H1 (cell line): ENCODE data around the gene ZNG1F. TPM values are rescaled to one million over a fixed set of nuclear protein-coding genes. Genes with fewer than 3 reads are reported as not detected.
"Not testable (repeated sequence)": the region's sequence is repeated elsewhere in the genome, so short reads cannot be mapped to it uniquely, and the experiment has no call there.

Source experiments
- CTCF ChIA-PET: fragments of 300-600 bp; sonication (Branson Sonifier 250); formaldehyde crosslinking; loops from one replicate; lab custom pipeline; 2021; ENCODE audit not compliant: partially characterized antibody; lab: Charles Lee
- POLR2A ChIA-PET: fragments of 300-600 bp; sonication (Branson Sonifier 250); formaldehyde crosslinking; loops from one replicate; lab custom pipeline; 2021; ENCODE audit warnings: inconsistent platforms; ENCODE audit not compliant: partially characterized antibody; lab: Charles Lee
- DNase-seq, 2 experiments: peaks; one replicate each; pipeline versions ENCODE4 v3.0.0 to v3.0.0-alpha.2; 2010 to 2022; ENCODE audit warnings: low spot score in 2 of 2, low read depth in 1 of 2, mixed read lengths in 1 of 2
- FAIRE-seq: peaks from 2 replicates; lab custom pipeline; 2011; peaks lifted over from hg19 to GRCh38; lab: Jason Lieb, UNC
- H2AFZ ChIP-seq: 2 replicates; pipeline ENCODE4 v1.8.1; 2012; ENCODE audit warnings: low read length, inconsistent platforms
- H2AK5ac ChIP-seq: 2 replicates; pipeline ENCODE4 v1.6.1; 2013; ENCODE audit warnings: low read depth, low read length
- H2BK120ac ChIP-seq: replicated peaks from 2 replicates; pipeline ENCODE3; 2013; ENCODE audit warnings: low read depth, low read length, inconsistent platforms
- H2BK12ac ChIP-seq: 2 replicates; pipeline ENCODE4 v1.6.1; 2013; ENCODE audit warnings: low read depth, low read length
- H2BK15ac ChIP-seq: 2 replicates; pipeline ENCODE4 v1.6.1; 2013; ENCODE audit warnings: low read length
- H2BK20ac ChIP-seq: 2 replicates; pipeline ENCODE4 v1.6.1; 2013; ENCODE audit warnings: low read length
- H2BK5ac ChIP-seq: 2 replicates; pipeline ENCODE4 v1.6.1; 2013; ENCODE audit warnings: low read depth, low read length
- H3K14ac ChIP-seq: 2 replicates; pipeline ENCODE4 v1.6.1; 2013; ENCODE audit warnings: inconsistent platforms; ENCODE audit not compliant: insufficient read length
- H3K18ac ChIP-seq: 2 replicates; pipeline ENCODE4 v1.6.1; 2013; ENCODE audit warnings: low read length; ENCODE audit errors: extremely low read depth
- H3K23ac ChIP-seq: 2 replicates; pipeline ENCODE4 v1.6.1; 2013; ENCODE audit warnings: inconsistent platforms; ENCODE audit not compliant: insufficient read length
- H3K23me2 ChIP-seq: 2 replicates; pipeline ENCODE4 v1.6.1; 2013; ENCODE audit warnings: low read depth, low read length
- H3K27ac ChIP-seq: 2 replicates; pipeline ENCODE4 v1.6.1; 2011; ENCODE audit warnings: low read depth, low read length, inconsistent platforms
- H3K27me3 ChIP-seq, 4 experiments: replicated peaks in 1 of 4; 1 replicate in 1 of 4; 2 replicates in 3 of 4; pipeline versions ENCODE4 v1.6.1 to v1.8.1; 2011 to 2013; ENCODE audit warnings: low read length in 3 of 4, mild to moderate bottlenecking in 3 of 4, inconsistent platforms in 2 of 4, mixed read lengths in 2 of 4, moderate library complexity in 1 of 4; ENCODE audit not compliant: control insufficient read depth in 3 of 4, insufficient read depth in 3 of 4; ENCODE audit errors: extremely low read depth in 1 of 4
- H3K36me3 ChIP-seq, 4 experiments: 2 replicates each; pipeline versions ENCODE4 v1.6.1 to v1.8.1; 2011 to 2013; ENCODE audit warnings: mild to moderate bottlenecking in 4 of 4, low read length in 3 of 4, moderate library complexity in 2 of 4, control low read depth in 1 of 4, inconsistent platforms in 1 of 4; ENCODE audit not compliant: insufficient read depth in 4 of 4, control insufficient read depth in 2 of 4
- H3K4ac ChIP-seq: replicated peaks from 2 replicates; pipeline ENCODE3; 2013; ENCODE audit warnings: low read length, low read depth, mixed read lengths, inconsistent platforms; ENCODE audit not compliant: insufficient read length
- H3K4me1 ChIP-seq, 4 experiments: replicated peaks in 1 of 4; 1 replicate in 1 of 4; 2 replicates in 3 of 4; pipeline versions ENCODE4 v1.6.1 to v1.8.1; 2011 to 2013; ENCODE audit warnings: low read length in 3 of 4, inconsistent platforms in 2 of 4, mixed read lengths in 1 of 4; ENCODE audit not compliant: insufficient read depth in 4 of 4, control insufficient read depth in 3 of 4
- H3K4me2 ChIP-seq, 2 experiments: 2 replicates each; pipeline versions ENCODE4 v1.6.1 to v1.8.1; 2011 to 2013; ENCODE audit warnings: low read depth in 2 of 2, low read length in 2 of 2, control low read depth in 1 of 2, inconsistent platforms in 1 of 2, mild to moderate bottlenecking in 1 of 2; ENCODE audit not compliant: insufficient read depth in 1 of 2
- H3K4me3 ChIP-seq, 4 experiments: fragments of 200-600, 300-600 bp in 1 of 4; sonication (generic), shearing (Covaris generic), sonication (Bioruptor Twin) in 1 of 4; 2 replicates each; pipeline versions ENCODE4 v1.5.1 to v1.8.1; 2011 to 2016; ENCODE audit warnings: low read length in 4 of 4, low read depth in 3 of 4, control low read depth in 2 of 4, inconsistent platforms in 2 of 4, mild to moderate bottlenecking in 2 of 4, mixed read lengths in 1 of 4, moderate library complexity in 1 of 4; ENCODE audit not compliant: insufficient read depth in 2 of 4; ENCODE audit errors: extremely low read depth in 1 of 4
- H3K56ac ChIP-seq: replicated peaks from 2 replicates; pipeline ENCODE3; 2013; ENCODE audit warnings: low read depth, mild to moderate bottlenecking, mixed read lengths, low read length, inconsistent platforms; ENCODE audit not compliant: insufficient read length
- H3K79me1 ChIP-seq: 2 replicates; pipeline ENCODE4 v1.6.1; 2013; ENCODE audit warnings: low read depth, low read length, control low read depth
- H3K79me2 ChIP-seq, 2 experiments: 2 replicates each; pipeline versions ENCODE4 v1.6.1 to v1.8.1; 2012 to 2013; ENCODE audit warnings: low read length in 2 of 2, mild to moderate bottlenecking in 2 of 2, inconsistent platforms in 1 of 2; ENCODE audit not compliant: insufficient read depth in 2 of 2, control insufficient read depth in 1 of 2
- H3K9ac ChIP-seq, 4 experiments: replicated peaks in 1 of 4; 1 replicate in 1 of 4; 2 replicates in 3 of 4; pipeline versions ENCODE4 v1.6.1 to v1.8.1; 2011 to 2013; ENCODE audit warnings: low read depth in 3 of 4, low read length in 3 of 4, control low read depth in 2 of 4, mild to moderate bottlenecking in 2 of 4, moderate library complexity in 2 of 4, inconsistent platforms in 1 of 4; ENCODE audit errors: extremely low read depth in 1 of 4
- H3K9me3 ChIP-seq, 2 experiments: 2 replicates each; pipeline versions ENCODE4 v1.6.1 to v1.8.1; 2012 to 2013; ENCODE audit warnings: mild to moderate bottlenecking in 2 of 2, moderate library complexity in 2 of 2, control low read depth in 1 of 2, inconsistent platforms in 1 of 2, low read depth in 1 of 2, low read length in 1 of 2, mixed read lengths in 1 of 2; ENCODE audit not compliant: insufficient read depth in 2 of 2
- H4K20me1 ChIP-seq, 2 experiments: replicated peaks in 1 of 2; 2 replicates each; pipeline versions ENCODE3 to v1.8.1; 2011 to 2013; ENCODE audit warnings: inconsistent platforms in 2 of 2, low read length in 2 of 2, mild to moderate bottlenecking in 1 of 2; ENCODE audit not compliant: insufficient read depth in 2 of 2, control insufficient read depth in 1 of 2
- H4K5ac ChIP-seq: 2 replicates; pipeline ENCODE4 v1.6.1; 2013; ENCODE audit warnings: low read length, low read depth, mixed read lengths, inconsistent platforms; ENCODE audit not compliant: insufficient read length
- H4K8ac ChIP-seq: 2 replicates; pipeline ENCODE4 v1.8.0; 2013; ENCODE audit warnings: mild to moderate bottlenecking, moderate library complexity, low read length, inconsistent platforms; ENCODE audit not compliant: insufficient read depth; ENCODE audit errors: extremely low read depth
- H4K91ac ChIP-seq: replicated peaks from 2 replicates; pipeline ENCODE3; 2013; ENCODE audit warnings: low read length, mixed read lengths, inconsistent platforms; ENCODE audit not compliant: insufficient read length
- WGBS, 2 experiments: shearing (Covaris generic) in 1 of 2; methylation state at CpG; one replicate each; pipeline versions ENCODE4 v1.1.6 to v1.1.7; 2013 to 2015; ENCODE audit warnings: low lambda C conversion rate in 2 of 2, mixed read lengths in 2 of 2, inconsistent platforms in 1 of 2, low coverage in 1 of 2, missing lambda C conversion rate in 1 of 2; ENCODE audit not compliant: insufficient replicate concordance in 2 of 2, insufficient coverage in 1 of 2, insufficient read length in 1 of 2; ENCODE audit errors: extremely low coverage in 1 of 2, missing lambda C conversion rate in 1 of 2; 5-methylcytosine and 5-hydroxymethylcytosine counted together
- polyA plus RNA-seq, 7 experiments: library from polyadenylated mRNA; depleted of rRNA in 3 of 7; stranded (reverse) in 5 of 7; unstranded in 2 of 7; fragments of >200 nt in 5 of 7; fragments of 200-250 nt in 2 of 7; gene quantifications; 1 replicate in 5 of 7; 2 replicates in 1 of 7; 4 replicates in 1 of 7; pipeline versions ENCODE4 v1.2.1 to v1.2.3, GENCODE V29; 2011 to 2013; ENCODE audit warnings: missing spikeins in 2 of 7, mixed read lengths in 2 of 7
- total RNA-seq: library from RNA; stranded (reverse); fragmentation: NEBNext Ultra II Directional; extraction: Animal tissue kit (Norgen Biotek cat#: 25700); gene quantifications from 2 replicates; pipeline ENCODE4 v1.2.1, GENCODE V29; 2021

ZNG1F gene
- total and polyA plus RNA-seq, 2 of the 8 experiments (the other 6 are each of a cell fraction or from before 2014, with no cell fraction given) = 4.3 to 4.8 TPM

- H4K20me1 ChIP-seq, H2BK5ac ChIP-seq, H3K27me3 ChIP-seq, H3K4me3 ChIP-seq, H3K9ac ChIP-seq, H3K23me2 ChIP-seq, H2BK20ac ChIP-seq, H4K91ac ChIP-seq, H2AFZ ChIP-seq, H3K14ac ChIP-seq, H3K4ac ChIP-seq, H3K9me3 ChIP-seq, FAIRE-seq, H3K79me1 ChIP-seq, H3K79me2 ChIP-seq, H2BK12ac ChIP-seq, H3K56ac ChIP-seq, DNase-seq, H3K23ac ChIP-seq, H3K27ac ChIP-seq, POLR2A ChIA-PET, CTCF ChIA-PET, H3K18ac ChIP-seq, H3K36me3 ChIP-seq, H2AK5ac ChIP-seq, H3K4me1 ChIP-seq, H4K5ac ChIP-seq, H4K8ac ChIP-seq, H2BK15ac ChIP-seq, H3K4me2 ChIP-seq, H2BK120ac ChIP-seq: not testable (repeated sequence)
- WGBS, 2 experiments = no CpG with 5 or more reads among the region's 14 CpGs
Observed at GRCh38 chr9:41113348-41113747, 75.8 kb downstream of the ZNG1F start.

GRCh38 chr9:41111414-41111813, 77.7 kb downstream of the ZNG1F start:
- CTCF ChIA-PET, H4K8ac ChIP-seq, H3K9ac ChIP-seq, H4K5ac ChIP-seq, H3K9me3 ChIP-seq, H3K4ac ChIP-seq, H3K23me2 ChIP-seq, H3K27ac ChIP-seq, H2BK20ac ChIP-seq, H3K79me1 ChIP-seq, H3K79me2 ChIP-seq, H3K4me1 ChIP-seq, H3K36me3 ChIP-seq, FAIRE-seq, H3K23ac ChIP-seq, H3K18ac ChIP-seq, H2BK15ac ChIP-seq, POLR2A ChIA-PET, H3K14ac ChIP-seq, H2AK5ac ChIP-seq, H3K4me3 ChIP-seq, H4K91ac ChIP-seq, H3K27me3 ChIP-seq, H3K56ac ChIP-seq, H2AFZ ChIP-seq, H3K4me2 ChIP-seq, H2BK120ac ChIP-seq, H4K20me1 ChIP-seq, H2BK5ac ChIP-seq, H2BK12ac ChIP-seq, DNase-seq: not testable (repeated sequence)
- WGBS, 2 experiments = 79% methylated on average over 11 of the region's 12 CpGs; no CpG with 5 or more reads in 1 of the 2 experiments
